Endothelial cell of hepatic sinusoid (primary cell): Measurements from ENCODE around the gene HIPK1.

Experiments
- in situ Hi-C: cut with HindIII; loops from 2 replicates; pipeline ENCODE4 v1.10.0; 2017; ENCODE audit warnings: low sequenced_read_pairs

HIPK1 gene

DNA sequence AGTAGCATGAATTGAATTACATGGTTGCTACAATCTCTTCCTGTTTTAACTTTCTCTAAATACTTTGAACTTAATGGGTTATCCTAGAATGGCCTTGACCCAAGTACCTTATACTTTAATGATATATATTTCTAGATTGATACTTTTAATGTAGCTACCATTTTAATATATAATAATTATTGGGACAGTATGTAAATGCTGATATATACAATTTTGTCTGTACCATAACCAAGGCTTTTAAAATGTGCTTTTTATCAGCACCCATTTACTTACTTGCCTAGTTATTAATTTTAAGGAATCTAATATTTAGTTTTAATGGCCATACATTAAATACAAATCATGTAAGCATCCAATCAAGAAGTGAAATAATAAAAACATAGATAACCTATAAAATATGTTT is 13.4 kb downstream of the HIPK1 start:
- in situ Hi-C loops: no loop called here

DNA sequence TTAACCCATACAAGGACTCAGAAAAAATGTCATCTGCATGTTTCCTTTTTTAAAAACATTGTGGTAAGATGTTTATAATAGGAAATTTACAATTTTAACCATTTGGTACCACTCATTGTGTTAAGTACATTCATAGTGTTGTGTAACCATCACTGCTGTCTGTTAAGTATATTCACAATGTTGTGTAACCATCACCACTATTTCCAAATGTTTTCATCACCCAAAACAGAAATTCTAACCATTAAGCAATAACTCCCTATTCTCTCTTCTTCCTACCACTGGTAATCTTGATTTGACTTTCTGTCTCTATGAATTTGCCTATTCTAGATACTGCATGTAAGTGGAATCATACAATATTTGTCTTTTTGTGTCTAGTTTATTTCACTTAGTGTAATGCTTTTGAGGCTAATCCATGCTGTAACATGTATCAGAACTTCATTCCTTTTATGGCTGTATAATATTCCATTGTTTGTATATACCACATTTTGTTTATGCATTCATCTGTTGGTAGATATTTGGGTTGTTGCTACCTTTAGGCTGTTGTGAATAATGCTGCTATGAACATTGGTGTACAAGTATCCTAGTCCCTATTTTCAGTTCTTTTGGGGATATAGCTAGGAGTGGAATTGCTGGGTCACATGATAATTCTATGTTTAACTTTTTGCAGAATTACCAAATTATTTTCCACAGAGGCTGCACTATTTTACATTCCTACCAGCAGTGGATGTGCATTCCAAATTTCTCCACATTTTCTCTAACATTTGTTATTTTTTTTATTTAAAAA is 14.1 kb downstream of the HIPK1 start:
- in situ Hi-C loops: no loop called here

DNA sequence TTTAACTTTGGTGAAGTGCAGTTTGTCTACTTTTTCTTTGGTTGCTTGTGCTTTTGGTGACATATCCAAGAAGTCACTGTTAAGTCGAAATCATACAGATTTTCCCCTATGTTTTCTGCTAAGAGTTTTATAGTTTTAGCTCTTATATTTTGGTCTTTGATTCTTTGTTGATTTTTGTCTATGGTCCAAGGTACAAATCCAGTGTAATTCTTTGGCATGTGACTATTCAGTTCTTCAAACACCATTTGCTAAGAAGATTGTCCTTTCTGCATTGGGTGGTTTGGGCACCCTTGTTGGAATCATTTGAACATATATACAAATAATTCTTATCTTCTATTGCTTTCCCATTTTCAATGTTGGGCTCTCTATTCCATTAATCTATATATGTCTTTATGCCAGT is 16.2 kb downstream of the HIPK1 start:
- in situ Hi-C loops: loop anchor here (5.0 kb wide), 1 partner anchor 83 kb away; no protein-coding TSS in a partner anchor

DNA sequence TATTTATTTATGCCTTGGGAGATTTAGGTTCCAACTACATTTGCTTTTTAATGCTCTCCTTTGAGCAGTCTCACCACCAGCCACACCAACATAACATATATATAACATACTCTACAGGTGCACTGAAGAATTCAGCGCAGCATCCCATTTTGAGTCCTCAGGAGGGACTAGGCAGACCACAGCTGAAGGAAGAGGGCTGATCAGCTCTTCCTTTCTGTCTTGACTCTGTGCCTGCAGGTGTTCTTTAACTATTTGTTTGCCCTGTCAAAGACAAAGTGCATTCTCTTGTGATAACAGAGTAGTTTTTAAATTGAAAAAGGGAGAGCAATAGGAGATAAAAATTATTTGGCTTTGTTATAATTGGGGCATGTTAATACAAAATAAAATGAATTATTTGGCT is 17.0 kb downstream of the HIPK1 start:
- in situ Hi-C loops: loop anchor here (5.0 kb wide), 1 partner anchor 84 kb away; no protein-coding TSS in a partner anchor

DNA sequence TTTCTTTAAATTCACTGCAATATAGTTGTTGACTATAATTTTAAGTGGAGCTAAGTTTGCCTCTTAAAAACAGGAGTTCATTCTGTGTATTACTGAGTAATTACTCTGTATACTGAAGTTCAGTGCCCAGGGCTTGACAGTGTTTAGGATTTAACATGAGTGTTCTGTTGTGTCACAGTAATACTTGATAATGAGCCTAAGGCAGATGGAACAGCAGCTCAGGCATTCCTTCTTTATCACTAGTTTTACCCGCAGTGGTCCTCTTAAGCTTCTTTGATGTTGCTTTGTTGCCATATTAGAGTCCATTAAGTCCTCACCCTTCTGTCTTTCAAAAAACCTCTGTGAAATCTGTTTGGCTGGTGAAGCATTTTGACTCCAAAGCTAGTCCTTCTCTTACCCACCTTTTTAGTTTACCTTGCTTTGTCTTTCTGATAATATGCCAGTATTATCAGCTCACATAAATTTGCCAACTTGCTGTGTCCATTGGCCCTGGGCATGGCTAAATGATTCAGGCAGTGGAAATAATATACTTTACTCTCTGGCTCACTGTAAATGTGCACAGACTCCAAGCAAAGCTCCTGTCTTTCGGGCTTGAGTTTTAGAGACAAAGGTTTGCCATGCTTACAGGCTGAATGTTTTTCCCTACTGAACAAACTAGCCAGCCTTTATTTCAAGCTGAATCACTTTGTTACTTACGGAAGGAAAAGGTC is 17.7 kb downstream of the HIPK1 start:
- in situ Hi-C loops: loop anchor here (5.0 kb wide), 1 partner anchor 85 kb away; no protein-coding TSS in a partner anchor

DNA sequence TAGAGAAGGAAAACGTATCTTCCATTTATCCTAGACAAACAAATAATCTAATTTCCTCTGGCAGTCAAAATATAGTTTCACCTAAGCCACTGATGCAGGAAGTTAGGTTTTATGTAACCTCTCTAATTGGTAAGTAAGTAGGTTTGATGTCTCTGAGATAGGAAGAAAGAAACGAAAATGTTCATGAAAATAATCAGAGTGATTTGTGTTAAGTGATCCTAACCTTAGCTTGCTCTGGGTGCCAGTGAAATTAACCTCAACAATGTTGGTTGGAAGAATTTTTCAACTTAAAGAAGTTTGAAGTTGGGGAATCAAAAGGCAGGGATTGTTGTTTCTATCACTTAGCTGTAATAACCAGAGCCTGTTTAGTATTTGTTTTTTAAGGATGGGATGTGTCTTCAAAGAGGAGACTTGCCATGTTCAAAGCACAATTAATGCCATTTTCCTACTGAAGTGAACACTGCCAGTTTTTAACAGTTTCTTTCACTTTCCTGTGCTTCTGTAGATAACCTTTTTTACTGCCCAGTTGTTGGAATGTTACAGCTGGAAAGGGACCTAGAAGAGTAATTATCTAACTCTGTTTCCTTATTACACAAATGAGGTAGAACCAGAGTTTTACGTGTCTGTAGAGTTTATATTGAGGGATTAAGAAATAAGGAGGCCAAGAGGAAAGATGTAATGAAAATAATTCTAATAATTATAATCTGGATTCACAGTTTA is 18.4 kb downstream of the HIPK1 start:
- in situ Hi-C loops: loop anchor here (5.0 kb wide), 1 partner anchor 85 kb away; no protein-coding TSS in a partner anchor

DNA sequence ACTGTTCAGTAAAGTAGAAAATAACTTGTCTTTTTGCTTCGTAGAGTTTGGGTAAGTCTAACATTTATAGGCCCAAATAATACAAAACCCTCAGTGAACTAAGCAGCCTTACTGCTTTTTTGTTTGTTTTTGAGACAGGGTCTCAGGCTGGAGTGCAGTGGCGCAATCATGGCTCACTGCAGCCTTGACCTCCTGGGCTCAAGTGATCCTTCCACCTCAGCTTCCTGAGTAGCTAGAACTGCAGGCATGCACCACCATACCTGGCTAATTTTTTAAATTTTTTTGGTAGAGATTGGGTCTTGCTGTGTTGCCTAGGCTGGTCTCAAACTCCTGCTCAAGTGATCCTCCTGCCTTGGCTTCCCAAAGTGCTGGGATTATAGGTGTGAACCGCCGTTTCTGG is 19.0 kb downstream of the HIPK1 start:
- in situ Hi-C loops: loop anchor here (5.0 kb wide), 1 partner anchor 86 kb away; no protein-coding TSS in a partner anchor

DNA sequence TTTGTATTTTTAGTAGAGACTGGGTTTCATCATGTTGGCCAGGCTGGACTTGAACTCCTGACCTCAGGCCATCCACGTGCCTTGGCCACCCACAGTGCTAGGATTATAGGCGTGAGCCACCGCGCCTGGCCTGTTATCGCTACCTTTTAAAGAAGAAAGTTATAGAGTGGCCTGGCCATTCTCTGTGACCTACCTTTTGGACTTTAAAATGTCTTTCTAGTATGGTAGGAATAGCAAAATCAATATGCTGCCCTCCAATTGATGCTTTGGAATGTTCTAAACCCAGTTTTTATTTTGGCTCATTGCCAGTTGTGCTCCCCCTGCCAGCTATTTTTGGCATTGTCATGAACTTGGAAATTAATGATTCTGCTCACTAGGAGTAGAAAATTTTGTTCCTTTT is 19.9 kb downstream of the HIPK1 start:
- in situ Hi-C loops: loop anchor here (5.0 kb wide), 1 partner anchor 87 kb away; no protein-coding TSS in a partner anchor

DNA sequence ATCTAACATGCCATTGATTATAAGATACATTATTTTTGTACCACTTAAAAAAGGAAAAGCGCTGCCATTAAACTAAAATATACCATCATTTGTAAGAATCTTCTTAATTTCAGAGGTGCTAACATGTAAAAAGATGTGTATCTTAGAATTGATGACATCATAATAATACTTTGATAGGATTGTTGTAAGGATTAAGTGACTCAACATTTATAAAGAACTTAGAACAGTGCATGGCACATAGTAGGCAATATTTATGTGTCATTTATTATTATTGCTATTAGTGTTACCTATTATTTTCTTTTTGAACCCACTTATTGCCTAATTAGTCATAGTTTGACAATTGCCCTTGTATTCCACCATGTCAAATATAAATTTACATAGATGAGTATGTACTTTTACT is 21.8 kb downstream of the HIPK1 start:
- in situ Hi-C loops: no loop called here

DNA sequence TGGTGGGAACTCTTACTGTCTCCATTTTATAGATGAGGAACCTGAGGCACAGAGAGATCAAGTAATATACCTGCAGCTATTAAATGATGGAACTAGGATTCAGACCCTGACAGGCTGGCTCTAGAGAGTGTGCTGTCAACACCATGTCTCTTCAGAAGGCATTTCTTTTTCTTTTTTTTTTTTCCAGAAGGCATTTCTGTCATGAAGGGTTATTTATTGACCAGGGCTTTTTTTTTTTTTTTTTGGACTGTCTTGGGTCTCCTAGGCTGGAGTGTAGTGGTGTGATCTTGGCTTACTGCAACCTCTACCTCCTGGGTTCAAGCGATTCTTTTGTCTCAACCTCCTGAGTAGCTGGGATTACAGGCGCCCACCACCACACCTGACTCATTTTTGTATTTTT is 22.6 kb downstream of the HIPK1 start:
- in situ Hi-C loops: no loop called here

DNA sequence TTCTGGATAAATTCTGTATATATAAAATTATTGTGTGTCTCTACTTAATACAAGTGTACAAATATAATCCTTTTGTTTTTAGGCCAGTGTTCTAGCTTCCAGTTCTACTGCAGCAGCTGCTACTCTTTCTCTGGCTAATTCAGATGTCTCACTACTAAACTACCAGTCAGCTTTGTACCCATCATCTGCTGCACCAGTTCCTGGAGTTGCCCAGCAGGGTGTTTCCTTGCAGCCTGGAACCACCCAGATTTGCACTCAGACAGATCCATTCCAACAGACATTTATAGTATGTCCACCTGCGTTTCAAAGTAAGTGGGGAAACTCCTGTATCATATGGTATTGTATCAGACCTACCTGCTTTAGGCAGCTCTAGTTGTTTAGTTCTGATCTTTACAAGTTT is 28.9 kb downstream of the HIPK1 start:
- in situ Hi-C loops: no loop called here

DNA sequence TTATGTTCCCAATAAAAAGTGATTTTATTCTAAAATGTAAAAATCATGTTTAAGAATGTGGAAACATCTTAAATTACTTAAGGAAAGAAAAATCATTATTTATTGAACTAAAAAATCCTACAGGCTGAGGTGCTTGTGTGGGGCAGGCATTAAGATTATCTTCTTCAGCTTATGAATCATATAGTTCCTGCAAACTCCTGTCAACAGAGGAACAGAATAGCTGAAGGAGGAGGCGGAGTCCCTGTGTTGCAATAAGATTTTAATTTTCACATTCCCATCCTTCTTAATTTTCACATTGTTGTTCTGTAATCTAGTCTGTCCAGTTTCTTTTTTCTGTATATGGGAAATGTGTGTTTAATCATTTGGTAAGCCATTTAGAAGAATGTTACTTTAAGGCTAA is 29.6 kb downstream of the HIPK1 start:
- in situ Hi-C loops: no loop called here

DNA sequence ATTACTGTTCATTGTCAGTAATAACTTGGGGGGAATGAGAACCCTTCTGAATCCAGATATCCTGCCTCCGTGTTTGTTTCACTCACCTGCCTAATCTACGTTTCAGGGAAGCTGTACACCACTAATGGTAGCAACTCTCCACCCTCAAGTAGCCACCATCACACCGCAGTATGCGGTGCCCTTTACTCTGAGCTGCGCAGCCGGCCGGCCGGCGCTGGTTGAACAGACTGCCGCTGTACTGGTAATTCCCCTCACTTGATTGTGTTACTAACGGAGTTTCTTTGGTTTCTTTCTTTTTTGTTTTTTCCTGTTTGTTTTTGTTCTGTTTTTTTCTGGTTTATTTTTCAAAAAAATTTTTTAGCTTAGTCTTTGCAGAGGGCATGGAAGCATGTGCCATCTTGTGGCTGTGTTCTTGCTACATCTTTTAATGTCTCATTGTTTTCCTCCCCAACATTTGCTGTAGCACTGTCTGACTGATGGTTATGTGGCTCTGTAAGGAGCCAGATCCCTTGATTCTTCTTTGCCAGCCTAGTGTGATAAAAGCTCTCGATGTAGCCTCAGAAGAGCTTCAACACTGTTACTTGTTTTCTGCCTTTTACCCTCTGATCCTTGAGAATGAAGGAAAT is 34.3 kb downstream of the HIPK1 start:
- in situ Hi-C loops: no loop called here

DNA sequence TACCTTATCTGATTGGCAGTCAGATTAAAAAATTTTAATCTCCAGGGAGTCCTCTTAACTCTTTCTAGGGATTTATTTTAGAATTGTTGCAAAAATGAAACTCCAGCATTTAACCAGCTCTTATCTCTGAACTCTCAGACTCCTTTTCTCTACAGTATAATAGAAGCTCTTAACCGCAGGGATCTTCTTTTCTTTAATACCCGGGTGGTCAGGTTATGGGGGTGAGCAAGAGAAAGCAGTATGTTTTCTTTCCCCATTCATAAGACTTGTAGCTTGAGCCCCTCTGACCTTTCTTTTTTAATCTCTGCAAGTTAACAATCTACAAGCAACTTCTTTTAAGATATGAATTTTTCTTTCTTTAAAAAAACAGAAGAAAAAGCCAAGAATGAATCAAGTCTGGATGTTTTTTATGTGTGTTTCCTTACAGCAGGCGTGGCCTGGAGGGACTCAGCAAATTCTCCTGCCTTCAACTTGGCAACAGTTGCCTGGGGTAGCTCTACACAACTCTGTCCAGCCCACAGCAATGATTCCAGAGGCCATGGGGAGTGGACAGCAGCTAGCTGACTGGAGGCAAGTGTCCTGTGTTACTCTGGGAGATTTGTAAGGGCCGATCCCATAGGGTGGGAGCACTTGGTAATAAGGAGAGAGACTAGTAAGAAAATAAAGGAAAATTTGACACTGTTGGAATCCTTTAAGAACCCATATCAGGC is 36.7 kb downstream of the HIPK1 start:
- in situ Hi-C loops: no loop called here

DNA sequence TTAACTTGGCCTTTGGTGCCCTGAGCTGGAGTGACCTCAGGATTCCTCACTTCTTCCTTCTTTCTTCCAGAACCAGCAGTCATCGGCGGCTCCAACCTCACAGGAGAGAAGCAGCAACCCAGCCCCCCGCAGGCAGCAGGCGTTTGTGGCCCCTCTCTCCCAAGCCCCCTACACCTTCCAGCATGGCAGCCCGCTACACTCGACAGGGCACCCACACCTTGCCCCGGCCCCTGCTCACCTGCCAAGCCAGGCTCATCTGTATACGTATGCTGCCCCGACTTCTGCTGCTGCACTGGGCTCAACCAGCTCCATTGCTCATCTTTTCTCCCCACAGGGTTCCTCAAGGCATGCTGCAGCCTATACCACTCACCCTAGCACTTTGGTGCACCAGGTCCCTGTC is 43.8 kb downstream of the HIPK1 start:
- in situ Hi-C loops: no loop called here

DNA sequence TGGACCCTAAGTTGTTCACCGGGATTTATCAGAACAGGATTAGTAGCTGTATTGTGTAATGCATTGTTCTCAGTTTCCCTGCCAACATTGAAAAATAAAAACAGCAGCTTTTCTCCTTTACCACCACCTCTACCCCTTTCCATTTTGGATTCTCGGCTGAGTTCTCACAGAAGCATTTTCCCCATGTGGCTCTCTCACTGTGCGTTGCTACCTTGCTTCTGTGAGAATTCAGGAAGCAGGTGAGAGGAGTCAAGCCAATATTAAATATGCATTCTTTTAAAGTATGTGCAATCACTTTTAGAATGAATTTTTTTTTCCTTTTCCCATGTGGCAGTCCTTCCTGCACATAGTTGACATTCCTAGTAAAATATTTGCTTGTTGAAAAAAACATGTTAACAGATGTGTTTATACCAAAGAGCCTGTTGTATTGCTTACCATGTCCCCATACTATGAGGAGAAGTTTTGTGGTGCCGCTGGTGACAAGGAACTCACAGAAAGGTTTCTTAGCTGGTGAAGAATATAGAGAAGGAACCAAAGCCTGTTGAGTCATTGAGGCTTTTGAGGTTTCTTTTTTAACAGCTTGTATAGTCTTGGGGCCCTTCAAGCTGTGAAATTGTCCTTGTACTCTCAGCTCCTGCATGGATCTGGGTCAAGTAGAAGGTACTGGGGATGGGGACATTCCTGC is 46.2 kb downstream of the HIPK1 start:
- in situ Hi-C loops: no loop called here

DNA sequence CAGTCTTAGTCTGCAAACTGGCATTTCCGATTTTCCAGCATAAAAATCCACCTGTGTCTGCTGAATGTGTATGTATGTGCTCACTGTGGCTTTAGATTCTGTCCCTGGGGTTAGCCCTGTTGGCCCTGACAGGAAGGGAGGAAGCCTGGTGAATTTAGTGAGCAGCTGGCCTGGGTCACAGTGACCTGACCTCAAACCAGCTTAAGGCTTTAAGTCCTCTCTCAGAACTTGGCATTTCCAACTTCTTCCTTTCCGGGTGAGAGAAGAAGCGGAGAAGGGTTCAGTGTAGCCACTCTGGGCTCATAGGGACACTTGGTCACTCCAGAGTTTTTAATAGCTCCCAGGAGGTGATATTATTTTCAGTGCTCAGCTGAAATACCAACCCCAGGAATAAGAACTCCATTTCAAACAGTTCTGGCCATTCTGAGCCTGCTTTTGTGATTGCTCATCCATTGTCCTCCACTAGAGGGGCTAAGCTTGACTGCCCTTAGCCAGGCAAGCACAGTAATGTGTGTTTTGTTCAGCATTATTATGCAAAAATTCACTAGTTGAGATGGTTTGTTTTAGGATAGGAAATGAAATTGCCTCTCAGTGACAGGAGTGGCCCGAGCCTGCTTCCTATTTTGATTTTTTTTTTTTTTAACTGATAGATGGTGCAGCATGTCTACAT is 47.6 kb downstream of the HIPK1 start:
- in situ Hi-C loops: no loop called here

DNA sequence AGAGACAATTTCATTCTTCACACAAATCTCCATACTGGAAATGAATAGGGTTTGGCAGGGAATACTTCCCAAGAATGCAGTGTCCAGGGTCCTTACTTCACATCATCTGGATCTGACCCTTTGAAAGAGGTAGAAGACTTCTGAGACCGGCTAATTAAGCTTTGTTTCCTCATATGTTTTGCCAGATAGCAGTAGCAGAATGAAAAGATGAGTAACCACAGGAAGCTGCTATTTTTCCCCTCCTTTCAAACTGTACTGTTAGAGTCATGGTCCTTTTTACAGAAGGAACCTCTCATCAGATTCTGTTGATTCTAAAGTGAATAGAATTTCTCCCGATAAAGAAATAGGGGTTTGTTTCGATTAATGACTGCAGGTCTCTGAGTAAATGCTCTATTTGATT is 48.8 kb downstream of the HIPK1 start:
- in situ Hi-C loops: no loop called here
